ENCODE data around the gene CIPC.

CIPC gene

DNA sequence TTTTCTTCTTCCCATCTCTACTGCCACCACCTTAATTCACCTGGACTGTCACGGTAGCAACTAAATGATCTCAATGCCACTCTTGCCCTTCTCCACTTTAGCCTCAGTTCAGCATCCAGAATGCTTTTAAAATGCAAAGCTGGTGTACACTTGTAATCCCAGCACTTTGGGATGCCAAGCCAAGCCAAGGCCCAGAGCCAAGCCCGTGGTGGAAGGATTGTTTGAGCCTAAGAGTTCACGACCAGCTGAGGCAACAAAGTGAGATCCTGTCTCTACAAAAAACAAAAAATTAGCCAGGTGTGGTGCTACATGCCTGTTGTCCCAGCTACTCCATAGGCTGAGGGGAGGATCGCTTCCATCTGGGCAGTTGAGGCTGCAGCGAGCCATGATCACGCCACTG lies 5.9 kb downstream of the CIPC start:
- DNase-seq (ENCODE audit: low read depth): no peak

DNA sequence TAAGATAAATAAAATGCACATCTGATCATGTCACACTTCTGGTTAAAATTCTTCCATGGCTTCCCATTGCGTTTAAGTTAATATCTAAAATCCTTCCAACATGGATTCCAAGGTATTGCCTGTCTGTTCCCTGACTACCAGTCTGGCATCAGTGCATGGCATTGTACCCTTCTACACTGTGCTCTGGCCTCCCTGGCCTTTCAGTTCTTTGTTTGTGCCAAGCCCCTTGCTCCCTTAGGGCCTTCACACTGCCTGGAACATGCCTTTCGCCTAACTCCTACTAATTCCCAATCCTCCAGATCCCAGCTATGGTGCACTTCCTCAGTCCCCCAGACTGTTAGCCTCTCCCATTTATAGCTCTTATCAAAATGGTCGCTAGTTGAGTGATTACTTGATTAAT lies 6.3 kb downstream of the CIPC start:
- DNase-seq (ENCODE audit: low read depth): no peak

DNA sequence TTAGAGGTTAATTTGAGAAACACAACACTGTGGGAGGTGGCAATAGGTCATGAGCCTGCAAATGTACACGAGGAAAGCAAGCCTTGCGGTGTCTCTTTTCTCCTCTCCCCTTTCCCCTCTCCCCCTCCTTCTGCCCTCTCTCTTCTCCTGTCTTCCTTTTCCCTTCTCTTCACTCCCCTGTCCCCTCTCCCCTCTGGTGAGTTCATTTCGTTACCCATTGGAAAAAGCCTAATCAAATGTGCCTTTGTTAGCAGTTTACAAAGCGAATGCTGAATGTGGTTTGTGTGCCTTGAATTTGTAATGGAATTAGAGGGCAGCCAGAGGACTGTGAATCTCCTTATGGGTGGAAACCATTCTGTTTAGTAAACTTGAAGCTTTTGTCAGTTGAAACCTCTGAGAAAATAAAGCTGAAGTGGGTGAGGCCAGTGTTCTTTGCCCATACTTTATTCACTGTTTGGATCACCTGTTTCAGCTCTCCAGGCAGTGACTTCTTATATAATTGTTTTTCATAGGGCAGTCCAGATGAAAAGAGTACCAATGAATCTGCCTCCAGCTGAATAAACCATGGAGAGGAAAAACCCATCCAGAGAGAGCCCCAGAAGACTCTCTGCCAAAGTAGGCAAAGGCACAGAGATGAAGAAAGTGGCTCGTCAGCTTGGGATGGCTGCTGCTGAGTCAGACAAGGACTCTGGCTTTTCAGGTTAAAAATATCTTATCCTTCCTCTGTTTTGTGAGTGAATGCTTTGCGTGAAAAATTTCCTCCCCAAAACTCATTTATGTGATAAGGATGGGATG lies 7.3 kb downstream of the CIPC start:
- no peak for DNase-seq (ENCODE audit: low read depth)

DNA sequence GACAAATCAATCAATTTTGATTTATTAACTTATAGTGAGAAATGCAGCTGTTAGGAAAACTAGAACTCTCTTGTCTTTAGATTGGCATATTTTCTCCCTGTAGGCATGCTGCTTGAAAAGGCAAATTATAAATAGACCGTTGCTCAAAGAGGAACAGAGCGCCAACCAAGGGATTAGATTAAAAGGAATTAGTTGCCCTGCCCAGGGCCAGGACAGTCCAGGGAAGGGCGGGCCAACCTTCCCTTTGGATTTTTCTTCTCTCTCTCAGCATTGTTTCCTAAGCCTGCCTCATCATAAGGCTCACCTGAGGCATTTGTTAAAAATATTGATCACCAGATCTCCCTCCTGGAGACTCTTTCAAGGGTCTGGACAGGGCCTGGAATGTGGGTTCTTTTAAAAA lies 8.6 kb downstream of the CIPC start:
- DNase-seq (ENCODE audit: low read depth): no peak

DNA sequence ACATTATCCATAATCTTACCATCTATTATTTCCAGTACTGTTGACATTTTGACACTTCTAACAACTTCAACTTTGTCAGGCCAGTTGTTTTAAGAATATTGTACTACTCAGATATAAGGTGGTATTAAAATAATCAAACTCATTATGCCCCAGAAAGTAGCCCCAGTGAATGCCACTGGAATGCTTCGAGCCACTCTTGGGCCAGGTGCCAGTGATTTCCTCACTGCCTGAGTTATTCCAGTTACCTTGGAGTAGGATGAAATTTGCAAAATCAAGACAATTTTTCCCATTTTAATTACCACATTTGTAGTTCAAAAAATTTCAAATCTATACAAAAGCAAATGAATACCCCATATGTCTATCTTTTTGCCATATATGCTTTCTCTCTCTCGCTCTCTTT lies 9.2 kb downstream of the CIPC start:
- no peak for DNase-seq (ENCODE audit: low read depth)

DNA sequence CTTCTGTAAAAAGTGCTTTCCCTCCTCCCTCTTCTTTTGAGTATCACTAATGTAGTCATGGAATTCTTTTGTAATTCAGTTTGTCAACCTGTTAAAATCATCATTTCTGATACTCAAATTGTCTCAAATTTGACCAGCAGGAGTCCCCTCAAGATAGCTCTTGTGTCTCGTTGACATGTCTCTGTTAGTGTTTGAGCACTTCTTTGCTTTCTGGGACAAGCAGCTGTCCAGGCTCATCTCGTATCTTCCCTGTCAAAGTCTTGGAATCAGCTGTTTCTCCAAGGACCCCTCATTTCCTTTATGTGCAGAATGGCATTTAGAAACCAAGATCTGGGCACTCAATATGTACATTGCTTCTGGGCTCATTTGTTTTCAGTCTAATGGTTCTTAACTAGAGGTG lies 10.7 kb downstream of the CIPC start:
- DNase-seq (ENCODE audit: low read depth): no peak

DNA sequence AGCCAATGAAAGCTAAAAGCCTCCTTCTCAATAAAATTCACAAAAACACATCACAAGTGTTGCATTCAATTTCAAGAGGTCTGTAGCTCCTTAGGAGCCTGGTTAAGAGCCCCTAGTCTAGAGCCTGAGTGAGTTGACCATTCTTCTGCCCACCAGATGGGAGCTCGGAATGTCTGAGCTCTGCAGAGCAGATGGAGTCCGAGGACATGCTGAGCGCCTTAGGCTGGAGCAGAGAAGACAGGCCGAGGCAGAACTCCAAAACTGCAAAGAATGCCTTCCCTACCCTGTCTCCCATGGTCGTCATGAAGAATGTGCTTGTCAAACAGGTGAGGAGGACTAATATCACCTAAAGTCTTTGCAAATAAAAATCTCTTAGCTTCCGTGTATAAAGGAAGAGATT lies 11.6 kb downstream of the CIPC start:
- no peak for DNase-seq (ENCODE audit: low read depth)

DNA sequence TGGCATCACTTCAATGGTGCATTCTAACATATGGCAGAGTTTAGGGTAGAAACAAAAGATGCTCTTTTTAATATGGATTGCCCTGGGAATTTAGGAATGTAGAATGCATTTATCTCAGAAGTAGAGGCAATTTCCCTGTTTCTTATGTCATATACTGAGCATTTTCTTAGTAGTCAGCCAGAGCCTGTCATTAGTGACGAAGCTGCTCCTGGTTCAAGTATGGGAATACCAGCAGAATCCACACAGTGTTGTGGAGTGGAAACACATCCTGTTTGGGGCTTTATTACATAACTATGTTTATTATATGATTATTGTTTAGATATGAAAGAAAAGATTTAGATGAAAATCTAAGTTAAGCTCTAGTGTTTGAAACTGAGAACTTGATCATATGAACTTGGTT lies 12.2 kb downstream of the CIPC start:
- no peak for DNase-seq (ENCODE audit: low read depth)

DNA sequence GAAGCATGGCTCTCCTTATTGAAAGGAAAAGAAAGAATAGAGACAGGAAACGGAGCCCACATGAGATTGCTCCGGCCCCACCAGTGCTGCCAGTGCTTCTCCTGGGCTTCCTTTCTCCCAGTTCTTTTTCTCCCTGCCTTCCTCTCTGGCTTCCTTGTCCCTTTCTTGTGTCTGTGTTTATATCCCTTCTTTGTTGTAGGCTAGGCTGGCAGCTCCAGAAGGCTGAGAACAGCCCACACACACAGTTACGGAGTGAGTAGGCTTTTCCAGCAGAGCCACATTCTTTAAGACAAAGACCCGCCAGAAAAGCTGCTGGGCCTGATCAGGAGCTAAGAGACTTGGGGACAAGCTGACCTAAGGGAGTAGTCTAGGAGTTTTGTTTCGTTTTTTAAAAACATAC lies 13.0 kb downstream of the CIPC start:
- DNase-seq (ENCODE audit: low read depth): no peak

DNA sequence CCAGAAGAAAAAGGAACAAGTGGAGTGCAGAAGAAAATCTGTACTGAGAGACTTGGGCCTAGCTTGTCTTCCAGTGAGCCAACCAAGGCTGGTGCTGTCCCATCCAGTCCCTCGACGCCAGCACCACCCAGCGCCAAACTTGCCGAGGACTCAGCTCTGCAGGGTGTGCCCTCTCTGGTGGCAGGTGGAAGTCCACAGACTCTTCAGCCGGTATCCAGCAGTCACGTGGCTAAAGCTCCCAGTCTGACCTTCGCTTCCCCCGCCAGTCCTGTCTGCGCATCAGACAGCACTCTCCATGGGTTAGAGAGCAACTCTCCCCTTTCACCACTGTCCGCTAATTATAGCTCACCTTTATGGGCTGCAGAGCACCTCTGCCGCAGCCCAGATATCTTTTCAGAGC lies 15.6 kb downstream of the CIPC start:
- no peak for DNase-seq (ENCODE audit: low read depth)

DNA sequence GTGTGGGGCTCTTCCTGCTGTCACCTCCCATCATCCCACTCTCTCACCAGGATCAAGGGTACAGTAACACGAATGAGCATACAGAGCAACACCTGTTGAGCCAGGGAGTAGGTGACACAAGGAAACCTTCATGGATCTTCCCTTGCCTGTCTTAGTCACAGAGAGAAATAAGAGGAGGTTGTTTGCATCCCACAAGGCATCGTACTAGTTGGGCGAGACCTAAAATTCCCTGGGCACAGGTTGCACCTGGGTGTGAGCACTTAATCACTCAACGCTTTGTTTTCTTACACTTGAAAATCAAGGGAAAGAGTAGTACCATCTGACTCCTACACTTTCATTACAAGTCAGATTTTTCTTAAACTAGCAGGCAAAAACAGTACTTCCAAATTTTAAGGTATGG lies 16.6 kb downstream of the CIPC start:
- no peak for DNase-seq (ENCODE audit: low read depth)

DNA sequence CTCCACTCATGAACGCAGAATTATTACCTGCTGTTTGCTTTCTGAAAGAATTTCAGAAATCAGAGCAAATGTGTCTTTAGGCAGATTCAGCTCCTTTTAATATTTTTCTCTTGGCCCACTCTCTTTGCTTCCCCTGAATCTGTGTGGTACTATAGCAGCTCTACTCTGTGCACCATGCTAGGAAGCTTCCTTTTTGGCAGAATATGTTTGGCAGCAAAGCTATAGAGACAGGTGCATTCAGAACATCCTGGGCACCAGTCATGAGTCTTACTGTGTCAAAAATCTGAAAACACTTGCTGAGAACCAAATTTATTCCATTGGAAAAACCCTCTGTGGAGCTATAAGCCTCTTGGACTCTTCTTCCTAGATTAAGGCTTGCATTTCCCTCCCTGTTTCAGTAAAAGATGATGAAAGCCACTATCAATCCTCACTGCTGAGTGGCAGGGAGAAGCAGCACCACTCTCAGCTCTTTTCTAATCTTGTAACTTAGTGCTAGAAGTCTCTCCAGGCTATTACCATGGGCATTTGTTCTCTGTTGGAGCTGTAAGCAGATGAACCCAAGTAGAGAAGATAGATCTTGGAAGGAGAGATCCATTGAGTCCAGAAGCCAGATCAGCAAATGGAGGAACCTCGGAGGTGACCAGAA lies 18.2 kb downstream of the CIPC start:
- no peak for DNase-seq (ENCODE audit: low read depth)

DNA sequence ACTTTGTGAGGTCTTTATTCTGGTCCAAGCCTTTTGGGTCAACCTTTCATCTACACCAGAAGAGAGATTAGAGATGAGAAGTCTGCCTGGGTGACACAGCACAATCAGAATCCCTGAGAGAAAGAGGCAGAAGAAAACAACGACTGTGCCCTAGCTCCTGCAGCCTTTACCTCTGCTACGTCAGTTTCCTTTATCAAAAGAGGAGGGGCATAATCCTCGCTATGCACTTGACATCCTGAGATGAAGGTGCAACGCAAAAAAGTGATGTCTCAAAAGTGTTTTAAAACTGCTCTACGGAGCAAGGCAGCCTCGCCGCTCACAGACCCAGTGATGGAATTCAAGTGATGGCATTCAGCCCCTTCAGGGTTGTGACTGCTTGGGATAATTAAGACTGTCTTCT lies 21.8 kb downstream of the CIPC start:
- DNase-seq (ENCODE audit: low read depth): no peak

DNA sequence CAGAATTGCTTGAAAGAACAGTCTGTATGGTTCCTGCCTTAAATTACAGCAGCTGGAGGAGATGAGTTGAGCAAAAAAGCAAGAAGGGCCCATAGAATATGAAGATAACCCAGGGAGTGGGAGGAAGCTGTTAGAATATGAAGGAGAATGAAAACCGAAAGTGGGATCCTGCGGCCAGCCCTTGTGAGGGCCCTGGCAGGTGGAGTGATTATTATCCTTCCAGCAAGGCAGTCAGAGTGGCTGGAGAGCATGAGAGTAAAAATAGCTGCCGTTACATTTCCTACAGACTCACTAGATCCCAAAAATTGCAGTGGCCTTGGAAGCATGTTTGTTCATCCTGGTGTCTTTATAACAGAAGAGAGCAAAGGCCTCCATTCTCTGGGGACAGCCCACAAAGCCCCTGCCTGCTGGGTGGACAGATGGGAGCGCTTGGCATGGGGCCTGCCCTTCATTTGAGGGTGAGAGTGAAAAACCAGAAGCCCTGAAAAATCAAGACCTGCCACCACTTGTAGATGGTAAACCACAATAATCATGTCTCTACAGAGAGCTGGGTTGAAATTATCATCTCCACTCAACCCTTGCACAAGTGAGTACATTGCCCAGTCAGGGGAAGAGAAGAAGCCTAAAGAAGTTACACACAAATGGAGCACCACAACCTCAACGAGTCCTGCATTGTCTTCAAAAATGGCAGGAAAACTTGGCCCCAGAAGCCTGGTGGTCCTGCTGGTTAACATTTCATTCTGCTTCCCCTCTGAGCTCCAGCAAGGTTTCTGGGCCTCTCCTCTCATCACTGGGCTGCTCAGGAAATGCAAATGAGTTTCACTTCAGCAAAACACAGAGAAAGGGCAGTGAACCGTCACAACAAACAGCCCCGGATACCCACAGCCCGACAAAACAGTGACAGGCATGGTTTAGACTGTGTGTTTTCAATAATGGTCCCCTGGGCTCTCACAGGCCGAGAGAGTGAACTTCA lies 23.0 kb downstream of the CIPC start:
- no peak for DNase-seq (ENCODE audit: low read depth)

DNA sequence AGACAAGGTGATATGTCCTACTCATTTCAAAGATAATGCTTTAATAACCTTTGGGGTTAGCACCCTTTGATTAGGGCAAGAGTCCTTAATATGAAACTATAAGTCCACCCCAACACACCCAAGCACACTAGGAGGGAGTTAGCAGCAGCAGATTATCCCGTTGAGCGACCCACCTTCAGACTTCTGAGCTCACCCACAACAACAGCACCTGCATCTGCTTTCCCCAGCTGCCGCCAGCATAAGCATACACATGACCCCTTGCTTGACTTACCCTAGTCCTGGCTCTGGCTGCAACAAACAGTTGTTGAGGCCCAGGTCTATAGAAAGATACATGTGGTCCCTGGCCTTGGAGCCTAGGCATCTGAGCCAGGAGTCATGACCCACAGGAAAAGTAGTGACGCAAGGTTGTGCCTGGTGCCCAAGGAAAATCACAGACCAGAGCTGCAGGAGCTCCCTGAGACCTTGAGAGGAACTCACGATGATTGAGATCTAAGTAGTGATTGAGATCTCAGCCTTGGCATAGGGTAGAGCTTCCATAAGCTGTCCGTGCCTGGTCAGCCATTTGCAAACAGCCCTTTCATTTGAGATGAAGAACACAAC lies 24.6 kb downstream of the CIPC start:
- no peak for DNase-seq (ENCODE audit: low read depth)

DNA sequence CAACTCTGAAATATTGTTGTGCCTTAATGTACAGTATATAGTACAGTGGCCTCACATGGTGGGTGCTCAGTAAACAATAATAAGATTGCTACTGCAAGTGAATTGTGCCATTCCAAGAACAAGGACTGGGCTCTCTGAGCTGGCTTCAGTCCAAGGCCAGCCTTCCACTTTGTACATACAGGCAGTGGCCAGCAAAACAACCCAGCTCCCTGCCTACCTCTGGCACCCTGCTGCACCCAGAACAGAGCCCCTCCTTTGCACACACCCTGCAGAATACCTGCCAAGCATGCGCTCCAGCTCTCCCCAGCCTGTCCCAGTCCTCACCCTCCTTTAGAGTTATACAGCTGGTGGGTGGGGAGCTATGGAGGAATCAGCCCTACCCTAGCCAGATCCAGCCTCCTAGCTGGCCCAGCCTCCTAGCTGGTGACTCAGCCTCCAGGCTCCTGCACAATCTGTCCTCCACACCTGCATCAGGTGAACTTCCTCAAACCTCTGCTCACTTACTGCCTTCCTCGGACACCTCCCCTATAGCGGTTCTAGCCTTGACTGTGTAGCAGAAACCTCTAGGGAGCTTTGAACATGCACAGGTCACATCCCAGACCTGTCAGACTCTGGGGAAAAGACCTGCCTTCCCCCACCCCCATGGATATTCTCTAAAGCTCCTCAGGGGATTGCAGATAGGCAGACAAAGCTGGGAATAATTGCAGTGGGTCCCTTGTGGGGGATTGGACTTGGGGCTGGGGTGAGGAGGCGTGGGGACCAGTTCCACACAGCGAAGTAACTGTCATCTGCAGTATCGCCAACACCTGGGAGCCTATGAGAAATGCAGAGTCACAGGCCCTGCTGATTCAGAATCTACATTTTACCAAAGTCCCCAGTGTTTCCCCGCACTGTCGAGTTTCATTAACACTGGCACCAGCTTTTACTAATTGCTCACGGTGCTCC lies 25.6 kb downstream of the CIPC start:
- no peak for DNase-seq (ENCODE audit: low read depth)

DNA sequence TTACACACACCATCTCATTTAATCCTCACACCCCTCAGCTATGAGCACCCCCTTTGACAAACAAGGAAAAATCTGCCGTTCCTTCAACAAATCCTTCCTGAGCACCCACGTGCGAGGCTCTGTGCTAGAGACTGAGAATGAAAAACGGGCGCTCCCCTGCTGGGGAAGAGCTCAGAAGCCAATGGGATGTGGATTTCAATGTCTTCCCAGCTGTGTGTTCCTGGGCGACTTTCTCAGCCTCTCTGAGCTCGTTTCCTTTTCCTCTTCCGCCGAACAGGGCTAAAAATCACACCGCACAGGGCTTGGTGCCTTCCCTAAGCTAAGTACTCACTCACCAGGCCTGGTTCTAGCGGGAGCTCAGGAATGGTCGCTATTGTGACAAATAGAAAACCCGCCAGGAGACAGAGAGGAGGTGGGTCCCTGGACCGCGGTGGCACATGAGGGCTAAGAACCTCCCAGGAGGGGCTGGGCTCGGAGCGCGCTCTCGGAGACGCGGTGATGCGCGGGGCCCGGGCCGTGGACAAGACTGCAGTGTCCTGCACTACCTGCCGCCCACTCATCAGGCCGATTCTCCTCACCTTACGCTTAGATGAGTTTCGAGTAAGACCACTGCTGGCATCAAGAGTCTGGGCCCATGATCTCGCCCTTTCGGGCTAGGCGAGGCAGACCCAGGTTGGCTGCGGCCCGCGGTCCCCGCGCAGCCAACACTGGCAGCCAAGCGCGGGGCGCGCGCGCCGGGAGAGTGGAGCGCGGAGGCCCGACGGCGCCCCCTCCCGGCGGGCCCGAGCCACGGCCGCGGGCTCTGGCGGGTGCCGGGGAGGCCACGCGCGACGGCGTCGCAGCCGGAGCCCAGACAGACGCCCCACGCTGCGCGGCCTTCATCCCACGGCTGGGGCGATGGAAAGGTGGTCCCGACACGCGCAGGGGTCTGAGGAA lies 26.6 kb downstream of the CIPC start:
- no peak for DNase-seq (ENCODE audit: low read depth)

DNA sequence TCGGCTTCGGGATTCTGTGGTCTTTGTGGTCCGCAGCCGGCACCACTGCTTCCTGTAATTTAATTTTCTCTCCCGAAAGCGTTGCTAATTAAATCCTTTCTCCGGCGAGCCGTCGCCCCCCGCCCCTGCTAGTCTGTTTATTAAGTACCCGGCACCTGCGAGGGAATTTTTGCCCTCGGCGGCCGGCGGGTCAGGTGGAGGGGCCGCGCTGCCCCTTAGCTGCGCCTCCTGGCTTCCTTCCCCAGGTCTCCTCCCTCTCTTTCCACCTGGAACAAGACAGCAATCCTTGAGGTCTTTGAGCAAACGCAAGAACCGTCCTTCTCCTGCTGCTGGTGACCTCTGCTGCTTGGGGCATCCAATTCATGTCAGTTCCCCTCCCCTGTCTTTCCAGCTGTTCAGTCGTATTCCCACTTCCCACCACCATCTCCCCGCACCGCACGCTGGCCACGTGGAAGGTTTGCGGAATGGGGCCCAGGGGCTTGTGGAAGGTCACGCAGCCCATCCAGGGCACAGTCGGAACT lies 27.3 kb downstream of the CIPC start:
- DNase-seq (ENCODE audit: low read depth): no peak

DNA sequence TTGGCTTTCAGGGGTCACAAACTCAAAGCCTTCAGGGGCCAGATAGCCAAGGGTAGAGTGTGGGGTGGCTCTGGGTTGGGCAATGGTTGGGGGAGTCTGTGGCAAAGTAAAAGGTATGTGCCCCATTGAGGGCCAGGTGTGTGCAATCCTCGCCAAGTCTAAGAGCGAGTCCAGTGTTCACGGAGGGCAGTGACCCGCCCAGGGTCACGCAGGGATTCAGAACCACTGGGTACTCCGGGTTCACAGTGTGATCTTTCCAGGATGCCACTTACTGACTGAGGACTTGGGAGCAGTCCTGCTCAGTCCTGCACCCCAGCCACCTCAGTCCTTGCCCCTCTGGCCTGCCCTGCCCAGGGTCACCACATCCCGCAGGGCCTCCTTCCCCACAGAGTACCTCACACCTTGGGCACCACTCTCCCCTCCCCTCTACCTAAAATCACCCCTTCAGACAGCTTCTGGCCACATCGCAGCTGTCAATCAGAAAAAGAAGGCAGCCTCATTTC lies 27.8 kb downstream of the CIPC start:
- no peak for DNase-seq (ENCODE audit: low read depth)

Measured in HS-5 (cell line).